HCT116 (cell line): ENCODE data around the gene NR1H3. TPM values are rescaled to one million over a fixed set of nuclear protein-coding genes. Genes with fewer than 3 reads are reported as not detected.
A peak's percentile ranks its signal among the peaks of the same experiment; 100 is the strongest.
"Not testable (repeated sequence)": the region's sequence is repeated elsewhere in the genome, so short reads cannot be mapped to it uniquely, and the experiment has no call there.

ENCODE experiments used
- ATAC-seq: fragments of 200-7000 bp; cut with Tn5 transposase; 2 replicates; pipeline ENCODE4 v1.9.1; 2020; ENCODE audit warnings: mild to moderate bottlenecking, moderate library complexity
- Bru-seq: library from RNA; stranded (reverse); fragments of 400-500 nt; gene quantifications from one replicate; lab custom pipeline; 2021; lab: Mats Ljungman, UMichigan
- BruChase-seq, 2 experiments: library from RNA; stranded (reverse); fragments of 400-500 nt; gene quantifications; one replicate each; lab custom pipeline; 2021; lab: Mats Ljungman, UMichigan
- BruUV-seq: library from RNA; stranded (reverse); fragments of 400-500 nt; replicated peaks from 2 replicates; lab custom pipeline; 2021; lab: Mats Ljungman, UMichigan
- CTCF ChIA-PET: fragments of 300-600 bp; sonication (Branson Sonifier 250); formaldehyde crosslinking; loops from one replicate; lab custom pipeline; 2021; ENCODE audit warnings: antibody characterized with exemption; lab: Charles Lee
- POLR2A ChIA-PET: fragments of 300-600, 350-600 bp; sonication (Branson Sonifier 250); formaldehyde crosslinking; loops from one replicate; lab custom pipeline; 2021; ENCODE audit warnings: antibody characterized with exemption; lab: Charles Lee
- RAD21 ChIA-PET, 2 experiments: fragments of 300-600 bp; sonication (Branson Sonifier 250); formaldehyde crosslinking; loops; one replicate each; lab custom pipeline; 2023; ENCODE audit warnings: low total read pairs in 2 of 2; ENCODE audit not compliant: uncharacterized antibody in 2 of 2, unreplicated experiment in 2 of 2, low non-redundant PET in 1 of 2; lab: Charles Lee
- DNase-seq: peaks from one replicate; pipeline ENCODE4 v3.0.0-alpha.2; 2010; ENCODE audit warnings: low read depth, low spot score
- H2AFZ ChIP-seq: fragments of 200-600 bp; shearing (Covaris generic), sonication (generic); 2 replicates; pipeline ENCODE4 v1.6.1; 2017; ENCODE audit warnings: low read depth, mixed run types, mixed read lengths, antibody characterized with exemption, low read length; ENCODE audit not compliant: poor library complexity, severe bottlenecking
- H3K27ac ChIP-seq: 2 replicates; pipeline ENCODE4 v1.5.1; 2012; ENCODE audit warnings: low read depth, low read length
- H3K27me3 ChIP-seq: fragments of 200-600 bp; sonication (generic); 2 replicates; pipeline ENCODE4 v1.6.1; 2016; ENCODE audit warnings: mixed run types, low read length, mixed read lengths; ENCODE audit not compliant: insufficient read depth
- H3K36me3 ChIP-seq, 2 experiments: fragments of 200-500 bp in 1 of 2; fragments of 200-600 bp in 1 of 2; sonication (Bioruptor generic) in 1 of 2; sonication (generic) in 1 of 2; 2 replicates each; pipeline versions ENCODE4 v1.5.1 to v1.6.1; 2014 to 2016; ENCODE audit warnings: low read length in 2 of 2, inconsistent platforms in 1 of 2, mixed read lengths in 1 of 2, mixed run types in 1 of 2; ENCODE audit not compliant: insufficient read depth in 2 of 2, control insufficient read depth in 1 of 2
- H3K4me1 ChIP-seq, 2 experiments: fragments of 200-600 bp in 1 of 2; sonication (generic) in 1 of 2; 2 replicates each; pipeline versions ENCODE4 v1.5.1 to v1.6.1; 2012 to 2017; ENCODE audit warnings: low read length in 2 of 2, inconsistent platforms in 1 of 2, mild to moderate bottlenecking in 1 of 2, mixed read lengths in 1 of 2, mixed run types in 1 of 2, moderate library complexity in 1 of 2; ENCODE audit not compliant: insufficient read depth in 2 of 2, control insufficient read depth in 1 of 2
- H3K4me2 ChIP-seq: fragments of 200-600 bp; sonication (generic); 2 replicates; pipeline ENCODE4 v1.6.1; 2017; ENCODE audit warnings: mixed run types, low read length, mixed read lengths
- H3K4me3 ChIP-seq, 2 experiments: fragments of 200-600 bp in 1 of 2; sonication (generic) in 1 of 2; replicated peaks in 1 of 2; 2 replicates each; pipeline ENCODE4 v1.5.1; 2011 to 2016; ENCODE audit warnings: low read length in 2 of 2, control low read depth in 1 of 2, low read depth in 1 of 2, mild to moderate bottlenecking in 1 of 2, mixed read lengths in 1 of 2, mixed run types in 1 of 2
- H3K79me2 ChIP-seq: fragments of 200-600 bp; sonication (generic); 2 replicates; pipeline ENCODE4 v1.6.1; 2017; ENCODE audit warnings: mild to moderate bottlenecking, mixed run types, low read length, moderate library complexity, mixed read lengths; ENCODE audit not compliant: insufficient read depth
- H3K9ac ChIP-seq: fragments of 200-600 bp; sonication (generic); 2 replicates; pipeline ENCODE4 v1.6.1; 2016; ENCODE audit warnings: low read length, mixed read lengths
- H3K9me2 ChIP-seq: fragments of 200-600 bp; sonication (generic), shearing (Covaris generic); 2 replicates; pipeline ENCODE4 v1.6.1; 2017; ENCODE audit warnings: mixed run types, mild to moderate bottlenecking, moderate library complexity; ENCODE audit not compliant: insufficient read depth
- H3K9me3 ChIP-seq, 2 experiments: fragments of 200-500 bp in 1 of 2; fragments of 200-600 bp in 1 of 2; sonication (Bioruptor generic) in 1 of 2; sonication (generic) in 1 of 2; 2 replicates each; pipeline ENCODE4 v1.6.1; 2014 to 2017; ENCODE audit warnings: low read length in 2 of 2, mixed read lengths in 2 of 2, inconsistent platforms in 1 of 2, low read depth in 1 of 2, mild to moderate bottlenecking in 1 of 2, mixed run types in 1 of 2, moderate library complexity in 1 of 2; ENCODE audit not compliant: control insufficient read depth in 1 of 2, insufficient read depth in 1 of 2
- H4K20me1 ChIP-seq: fragments of 200-600 bp; sonication (generic), shearing (Covaris generic); 2 replicates; pipeline ENCODE4 v1.6.1; 2017; ENCODE audit warnings: mixed run types, mild to moderate bottlenecking, moderate library complexity; ENCODE audit not compliant: insufficient read depth
- CEBPB ChIP-seq: IDR thresholded peaks from 2 replicates; pipeline ENCODE4 v1.6.1; 2012; ENCODE audit warnings: low read depth
- RAD21 ChIP-seq: IDR thresholded peaks from 2 replicates; pipeline ENCODE4 v1.6.1; 2012; ENCODE audit warnings: low read depth, mild to moderate bottlenecking
- intact Hi-C: fragments of 100-400 bp; cut with micrococcal nuclease; formaldehyde crosslinking; loops from 2 replicates; pipeline ENCODE4 v1.10.0; 2022
- long read RNA-seq: library from polyadenylated mRNA; unstranded; transcript quantifications from one replicate; pipeline ENCODE4 v2.0.0, GENCODE V29; 2021; ENCODE audit not compliant: unreplicated experiment
- polyA plus RNA-seq: library from polyadenylated mRNA; unstranded; fragments of >200 nt; gene quantifications from 2 replicates; pipeline ENCODE4 v1.2.1, GENCODE V29; 2012; ENCODE audit warnings: missing spikeins
- total RNA-seq: library from RNA; stranded (reverse); gene quantifications from one replicate; pipeline ENCODE4 v1.2.1, GENCODE V29; 2021; ENCODE audit not compliant: unreplicated experiment
- TF ChIP-seq, protein P1 (sequence below), 3 experiments: fragments of 200-600 bp in 1 of 3; sonication (generic) in 1 of 3; IDR thresholded peaks in 2 of 3; conservative IDR thresholded peaks in 1 of 3; 2 replicates each; pipeline ENCODE4 v1.5.1; 2012 to 2017; ENCODE audit warnings: low read depth in 2 of 3, low read length in 2 of 3, antibody characterized with exemption in 1 of 3, borderline replicate concordance in 1 of 3, control low read depth in 1 of 3, mild to moderate bottlenecking in 1 of 3, mixed read lengths in 1 of 3, mixed run types in 1 of 3, moderate library complexity in 1 of 3; ENCODE audit not compliant: insufficient read depth in 1 of 3
- TF ChIP-seq, protein P2 (sequence below): IDR thresholded peaks from 2 replicates; pipeline ENCODE4 v1.6.1; 2012
- TF ChIP-seq, protein P3 (sequence below): IDR thresholded peaks from 2 replicates; pipeline ENCODE4 v1.6.1; 2012

NR1H3 gene
- total RNA-seq = 23.5 TPM
- polyA plus RNA-seq = 27.0 and 27.2 TPM in 2 replicates
- percentile 62 among the genes with signal in this experiment for Bru-seq, nascent RNA
- percentile 53 among the genes with signal in this experiment for BruChase-seq, experiment 1, labeled RNA remaining after a 6-hour chase
- BruChase-seq, experiment 2, labeled RNA remaining after a 2-hour chase = percentile 62 among the genes with signal in this experiment
- long read RNA-seq, transcript NR1H3-201 (9 exons, 1,501 nt) = major isoform, 6 of 25 reads
- long read RNA-seq, partial matches to known transcripts = 7 of 25 reads
- long read RNA-seq, other reads (novel, unspliced or antisense) = 6 of 25 reads

DNA sequence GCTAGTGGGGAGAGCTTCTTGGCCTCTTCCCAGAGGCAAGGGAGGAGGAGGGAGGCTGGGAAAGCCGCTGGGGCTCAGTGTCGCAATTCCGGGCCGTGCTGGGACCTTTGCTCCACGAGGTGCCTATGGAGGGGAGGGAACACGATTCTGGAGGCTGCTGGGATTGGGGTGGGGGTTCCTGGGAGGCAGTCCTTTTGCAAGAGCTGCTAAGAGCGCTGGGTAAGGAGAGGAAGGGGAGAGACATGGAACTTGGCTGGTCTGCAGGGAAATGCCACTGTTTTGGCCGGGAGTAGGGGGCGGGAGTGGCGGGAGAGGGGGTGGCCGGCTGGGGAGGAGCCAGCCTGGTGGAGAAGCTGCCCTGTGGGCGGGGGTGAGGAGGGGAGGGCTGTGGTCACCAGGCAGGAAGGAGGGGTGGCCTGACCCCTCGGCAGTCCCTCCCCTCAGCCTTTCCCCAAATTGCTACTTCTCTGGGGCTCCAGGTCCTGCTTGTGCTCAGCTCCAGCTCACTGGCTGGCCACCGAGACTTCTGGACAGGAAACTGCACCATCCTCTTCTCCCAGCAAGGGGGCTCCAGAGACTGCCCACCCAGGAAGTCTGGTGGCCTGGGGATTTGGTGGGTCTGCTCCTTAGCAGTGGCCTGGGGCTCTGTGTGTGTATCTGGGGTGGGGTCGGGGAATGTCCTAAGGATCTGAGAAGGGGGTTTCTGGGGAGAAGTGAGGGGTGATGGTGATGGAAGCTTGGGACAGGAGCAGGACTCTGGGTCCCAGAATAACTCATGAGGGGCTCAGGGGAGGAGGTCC is at the start of gene NR1H3:
TSS of gene NR1H3 (plus strand) at position 480 of the 800 bp plus-strand sequence. CDS start 1,221 bp downstream, outside the sequence.
- no peak within 1 kb of the TSS for H3K4me2 ChIP-seq
- peaks cover 7 to 10% of the 10 kb centered on the region in 2 experiments for H3K4me1 ChIP-seq
- TF ChIP-seq RAD21 (peak; percentile 38; the same call in 1 of the 2 replicates), CEBPB (0 out of 2 replicates have a peak, but pooled peaks have one; percentile 13)
- TF ChIP-seq, protein P1, sequence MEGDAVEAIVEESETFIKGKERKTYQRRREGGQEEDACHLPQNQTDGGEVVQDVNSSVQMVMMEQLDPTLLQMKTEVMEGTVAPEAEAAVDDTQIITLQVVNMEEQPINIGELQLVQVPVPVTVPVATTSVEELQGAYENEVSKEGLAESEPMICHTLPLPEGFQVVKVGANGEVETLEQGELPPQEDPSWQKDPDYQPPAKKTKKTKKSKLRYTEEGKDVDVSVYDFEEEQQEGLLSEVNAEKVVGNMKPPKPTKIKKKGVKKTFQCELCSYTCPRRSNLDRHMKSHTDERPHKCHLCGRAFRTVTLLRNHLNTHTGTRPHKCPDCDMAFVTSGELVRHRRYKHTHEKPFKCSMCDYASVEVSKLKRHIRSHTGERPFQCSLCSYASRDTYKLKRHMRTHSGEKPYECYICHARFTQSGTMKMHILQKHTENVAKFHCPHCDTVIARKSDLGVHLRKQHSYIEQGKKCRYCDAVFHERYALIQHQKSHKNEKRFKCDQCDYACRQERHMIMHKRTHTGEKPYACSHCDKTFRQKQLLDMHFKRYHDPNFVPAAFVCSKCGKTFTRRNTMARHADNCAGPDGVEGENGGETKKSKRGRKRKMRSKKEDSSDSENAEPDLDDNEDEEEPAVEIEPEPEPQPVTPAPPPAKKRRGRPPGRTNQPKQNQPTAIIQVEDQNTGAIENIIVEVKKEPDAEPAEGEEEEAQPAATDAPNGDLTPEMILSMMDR (IDR thresholded peaks at IDR 0.05 in 2 of 3, conservative IDR thresholded peaks at IDR 0.05 in 1 of 3; ENCODE audit: borderline replicate concordance in 1 of 3, insufficient read depth in 1 of 3, low read depth in 2 of 3, low read length in 2 of 3) = peak; percentile 27 to 35 (median 32); a peak in 4 of 6 replicates
- TF ChIP-seq, protein P2, sequence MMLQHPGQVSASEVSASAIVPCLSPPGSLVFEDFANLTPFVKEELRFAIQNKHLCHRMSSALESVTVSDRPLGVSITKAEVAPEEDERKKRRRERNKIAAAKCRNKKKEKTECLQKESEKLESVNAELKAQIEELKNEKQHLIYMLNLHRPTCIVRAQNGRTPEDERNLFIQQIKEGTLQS = no peak
- TF ChIP-seq, protein P3, sequence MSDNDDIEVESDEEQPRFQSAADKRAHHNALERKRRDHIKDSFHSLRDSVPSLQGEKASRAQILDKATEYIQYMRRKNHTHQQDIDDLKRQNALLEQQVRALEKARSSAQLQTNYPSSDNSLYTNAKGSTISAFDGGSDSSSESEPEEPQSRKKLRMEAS = no peak
- no peak within 1 kb of the TSS for H3K9ac ChIP-seq
- ATAC-seq = peak; percentile 33
- POLR2A ChIA-PET = no interaction called here
- intact Hi-C loops = loop anchor here (2.0 to 10.0 kb wide), 2 partner anchors 81 to 97 kb away; partner anchors contain the start of genes ARFGAP2 and MYBPC3
- H3K9me3 ChIP-seq = no peaks in the 10 kb centered on the region
- no peaks in the 10 kb centered on the region for H3K79me2 ChIP-seq
- CTCF ChIA-PET = interaction anchor here (0.6 to 1.3 kb wide), 2 partner anchors 10 to 15 kb away, joined by 3 read pairs; no protein-coding TSS in a partner anchor
- no peaks in the 10 kb centered on the region for H3K9me2 ChIP-seq
- H3K27me3 ChIP-seq = no peaks in the 10 kb centered on the region
- H3K36me3 ChIP-seq = no peaks in the 10 kb centered on the region
- H3K4me3 ChIP-seq = no peak within 1 kb of the TSS
- H4K20me1 ChIP-seq = no peaks in the 10 kb centered on the region
- BruUV-seq = no TSS peak
- H3K27ac ChIP-seq = peak within 1 kb of the TSS; percentile 20; the same call in 1 of the 2 replicates
- no peak within 1 kb of the TSS for H2AFZ ChIP-seq
- no peak for DNase-seq
- RAD21 ChIA-PET = no interaction called here

DNA sequence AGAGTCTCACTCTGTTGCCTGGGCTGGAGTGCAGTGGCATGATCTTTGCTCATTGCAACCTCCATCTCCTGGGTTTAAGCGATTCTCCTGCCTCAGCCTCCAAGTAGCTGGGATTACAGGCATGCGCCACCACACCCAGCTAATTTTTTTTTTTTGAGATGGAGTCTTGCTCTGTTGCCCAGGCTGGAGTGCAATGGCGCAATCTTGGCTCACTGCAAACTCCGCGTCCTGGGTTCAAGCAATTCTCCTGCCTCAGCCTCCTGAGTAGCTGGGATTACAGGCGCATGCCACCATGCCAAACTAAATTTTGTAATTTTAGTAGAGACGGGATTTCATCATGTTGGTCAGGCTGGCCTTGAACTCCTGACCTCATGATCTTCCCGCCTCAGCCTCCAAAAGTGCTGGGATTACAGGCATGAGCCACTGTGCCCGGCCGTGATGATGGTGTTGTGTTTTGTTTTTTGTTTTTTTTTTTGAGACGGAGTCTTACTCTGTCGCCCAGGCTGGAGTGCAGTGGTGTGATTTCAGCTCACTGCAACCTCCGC is 49.7 kb upstream of the NR1H3 start:
- H4K20me1 ChIP-seq, DNase-seq, ATAC-seq, H3K4me2 ChIP-seq, H3K27me3 ChIP-seq, H2AFZ ChIP-seq, H3K36me3 ChIP-seq, intact Hi-C loops, H3K9me2 ChIP-seq, H3K4me3 ChIP-seq, H3K9me3 ChIP-seq, RAD21 ChIA-PET, H3K9ac ChIP-seq, BruUV-seq, H3K79me2 ChIP-seq, CTCF ChIA-PET, H3K27ac ChIP-seq: not testable (repeated sequence)
- H3K4me1 ChIP-seq = peaks cover 5 to 16% of the 10 kb centered on the region in 2 experiments; a peak in 3 of 4 replicates
- POLR2A ChIA-PET = interaction anchor here (0.6 kb wide), 1 partner anchor 11 kb away, joined by 4 read pairs; no protein-coding TSS in a partner anchor
